HepG2 (cell line): ENCODE measurements around the gene ZNF19. TPM values are rescaled to one million over a fixed set of nuclear protein-coding genes. Genes with fewer than 3 reads are reported as not detected.

Experiments
- ATAC-seq: fragments of 200-7000 bp; cut with Tn5 transposase; 3 replicates; pipeline ENCODE4 v1.9.1; 2020; ENCODE audit warnings: mild to moderate bottlenecking, moderate library complexity
- BruUV-seq: library from RNA; stranded (reverse); fragments of 400-500 nt; replicated peaks from 2 replicates; lab custom pipeline; 2021; lab: Mats Ljungman, UMichigan
- CTCF ChIA-PET: fragments of 300-600 bp; formaldehyde crosslinking; extraction: SDS; loops from one replicate; lab custom pipeline; 2021; ENCODE audit warnings: low total read pairs, inconsistent platforms, low intra/inter-chr PET ratio; lab: Yijun Ruan, JAX
- POLR2A ChIA-PET: fragments of 350-600 bp; sonication (Branson Sonifier 250); formaldehyde crosslinking; loops from one replicate; lab custom pipeline; 2020; ENCODE audit warnings: antibody characterized with exemption, inconsistent platforms; lab: Yijun Ruan, JAX
- DNase-seq: peaks from one replicate; pipeline ENCODE4 v3.0.0-alpha.2; 2015; ENCODE audit warnings: low spot score
- FAIRE-seq: peaks from 3 replicates; lab custom pipeline; 2011; peaks lifted over from hg19 to GRCh38; lab: Jason Lieb, UNC
- H2AFZ ChIP-seq: one replicate; pipeline ENCODE4 v1.6.1; 2011; ENCODE audit warnings: low read length, inconsistent platforms
- H3K27ac ChIP-seq: fragments of 300-600 bp; 3 replicates; pipeline ENCODE4 v1.8.0; 2011; ENCODE audit warnings: mixed run types, mild to moderate bottlenecking, mixed read lengths, low read length, inconsistent platforms; ENCODE audit not compliant: insufficient read depth; ENCODE audit errors: extremely low read length
- H3K27me3 ChIP-seq, 2 experiments: fragments of 200-600 bp in 1 of 2; 2 replicates in 1 of 2; 3 replicates in 1 of 2; pipeline versions ENCODE4 v1.6.0 to v1.8.0; 2011; ENCODE audit warnings: low read length in 2 of 2, mild to moderate bottlenecking in 2 of 2, moderate library complexity in 2 of 2, inconsistent platforms in 1 of 2; ENCODE audit not compliant: insufficient read depth in 2 of 2, control insufficient read depth in 1 of 2
- H3K36me3 ChIP-seq, 2 experiments: fragments of 200-600 bp in 1 of 2; replicated peaks in 1 of 2; 2 replicates in 1 of 2; 3 replicates in 1 of 2; pipeline versions ENCODE4 v1.5.1 to v1.8.0; 2011; ENCODE audit warnings: low read length in 2 of 2, inconsistent platforms in 1 of 2; ENCODE audit not compliant: insufficient read depth in 2 of 2, control insufficient read depth in 1 of 2
- H3K4me1 ChIP-seq: 2 replicates; pipeline ENCODE4 v1.5.1; 2012; ENCODE audit warnings: low read length, inconsistent platforms; ENCODE audit not compliant: insufficient read depth
- H3K4me2 ChIP-seq: 2 replicates; pipeline ENCODE4 v1.6.0; 2011; ENCODE audit warnings: low read depth, low read length, inconsistent platforms
- H3K4me3 ChIP-seq, 3 experiments: fragments of 200-600 bp in 1 of 3; sonication (generic), shearing (Covaris generic) in 1 of 3; replicated peaks in 1 of 3; 2 replicates each; pipeline ENCODE4 v1.5.1; 2011 to 2016; ENCODE audit warnings: low read length in 3 of 3, inconsistent platforms in 2 of 3, low read depth in 2 of 3, mild to moderate bottlenecking in 2 of 3, control low read depth in 1 of 3, mixed read lengths in 1 of 3; ENCODE audit not compliant: insufficient read depth in 1 of 3
- H3K79me2 ChIP-seq: one replicate; pipeline ENCODE4 v1.6.1; 2011; ENCODE audit warnings: low read length, inconsistent platforms; ENCODE audit not compliant: insufficient read depth
- H3K9ac ChIP-seq: 2 replicates; pipeline ENCODE4 v1.6.0; 2011; ENCODE audit warnings: mild to moderate bottlenecking, low read depth, low read length, inconsistent platforms; ENCODE audit not compliant: insufficient read depth
- H3K9me3 ChIP-seq: 2 replicates; pipeline ENCODE4 v1.5.1; 2012; ENCODE audit warnings: mild to moderate bottlenecking, low read length
- H4K20me1 ChIP-seq: 2 replicates; pipeline ENCODE4 v1.6.0; 2011; ENCODE audit warnings: inconsistent platforms, mild to moderate bottlenecking, low read length, moderate library complexity; ENCODE audit not compliant: insufficient read depth
- WGBS: methylation state at CpG from one replicate; pipeline ENCODE4 v1.1.6; 2017; ENCODE audit warnings: low lambda C conversion rate; 5-methylcytosine and 5-hydroxymethylcytosine counted together
- in situ Hi-C: cut with HindIII; loops from 2 replicates; pipeline ENCODE4 v1.10.0; 2017; ENCODE audit warnings: low pct_unique_long_range_greater_than_20kb; ENCODE audit not compliant: extremely low pct_ligation_motif_present
- intact Hi-C: fragments of 100-400 bp; cut with micrococcal nuclease; formaldehyde crosslinking; loops from one replicate; pipeline ENCODE4 v1.10.0; 2022; ENCODE audit not compliant: unreplicated experiment
- polyA plus RNA-seq, 8 experiments: library from polyadenylated mRNA; depleted of rRNA in 3 of 8; stranded (reverse) in 7 of 8; unstranded in 1 of 8; fragments of >200 nt; fragmentation: Illumina TruSeq in 4 of 8; extraction: Trizol in 4 of 8; gene quantifications; 2 replicates each; pipeline versions ENCODE4 v1.2.1 to v1.2.3, GENCODE V29; 2011 to 2016; ENCODE audit warnings: low read depth in 4 of 8, missing spikeins in 1 of 8, mixed read lengths in 1 of 8; ENCODE audit not compliant: insufficient read depth in 1 of 8
- total RNA-seq, 5 experiments: library from RNA; depleted of rRNA; stranded (reverse); fragments of >200 nt; fragmentation: Illumina TruSeq; extraction: Trizol; gene quantifications; 2 replicates each; pipeline ENCODE4 v1.2.3, GENCODE V29; 2016; ENCODE audit warnings: low read depth in 1 of 5
- TF ChIP-seq, protein P1 (sequence below): fragments of 450-650 bp; IDR thresholded peaks from 2 replicates; pipeline ENCODE4 v1.6.1; 2016
- TF ChIP-seq, protein P2 (sequence below): sonication (generic); formaldehyde crosslinking; IDR thresholded peaks from 2 replicates; pipeline ENCODE4 v1.4.0; 2020; ENCODE audit warnings: mild to moderate bottlenecking, missing genetic modification reagents
- TF ChIP-seq, protein P3 (sequence below): sonication (generic); formaldehyde crosslinking; IDR thresholded peaks from 2 replicates; pipeline ENCODE4 v1.5.1; 2020; ENCODE audit warnings: mild to moderate bottlenecking, missing genetic modification reagents, moderate library complexity

Gene ZNF19
- total and polyA plus RNA-seq, 2 of the 13 experiments (the other 11 are each of a cell fraction or from before 2014, with no cell fraction given): 3.2 to 5.8 TPM

DNA sequence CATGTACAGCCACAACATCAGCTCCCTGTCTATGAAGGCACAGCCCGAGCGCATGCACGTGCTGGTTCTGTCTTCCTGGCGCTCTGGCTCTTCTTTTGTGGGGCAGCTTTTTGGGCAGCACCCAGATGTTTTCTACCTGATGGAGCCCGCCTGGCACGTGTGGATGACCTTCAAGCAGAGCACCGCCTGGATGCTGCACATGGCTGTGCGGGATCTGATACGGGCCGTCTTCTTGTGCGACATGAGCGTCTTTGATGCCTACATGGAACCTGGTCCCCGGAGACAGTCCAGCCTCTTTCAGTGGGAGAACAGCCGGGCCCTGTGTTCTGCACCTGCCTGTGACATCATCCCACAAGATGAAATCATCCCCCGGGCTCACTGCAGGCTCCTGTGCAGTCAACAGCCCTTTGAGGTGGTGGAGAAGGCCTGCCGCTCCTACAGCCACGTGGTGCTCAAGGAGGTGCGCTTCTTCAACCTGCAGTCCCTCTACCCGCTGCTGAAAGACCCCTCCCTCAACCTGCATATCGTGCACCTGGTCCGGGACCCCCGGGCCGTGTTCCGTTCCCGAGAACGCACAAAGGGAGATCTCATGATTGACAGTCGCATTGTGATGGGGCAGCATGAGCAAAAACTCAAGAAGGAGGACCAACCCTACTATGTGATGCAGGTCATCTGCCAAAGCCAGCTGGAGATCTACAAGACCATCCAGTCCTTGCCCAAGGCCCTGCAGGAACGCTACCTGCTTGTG is 47.8 kb upstream of the ZNF19 start:
- 58% methylated on average over 24 of the region's 28 CpGs for WGBS
- Histone ChIP-seq H3K27me3 (peaks cover 0 to 19% of the 10 kb centered on the region in 2 experiments; a peak in 3 of 5 replicates), H3K27ac (no peak overlapping the region), H3K9me3 (no peaks in the 10 kb centered on the region), H3K4me2 (no peak overlapping the region), H4K20me1 (no peaks in the 10 kb centered on the region), H3K4me3 (no peak overlapping the region), H3K79me2 (no peaks in the 10 kb centered on the region), H3K4me1 (no peaks in the 10 kb centered on the region), H3K9ac (no peak overlapping the region), H3K36me3 (no peaks in the 10 kb centered on the region), H2AFZ (no peak overlapping the region)
- in situ Hi-C loops: loop anchor here (5.0 kb wide), 1 partner anchor 35 kb away; no protein-coding TSS in a partner anchor
- ATAC-seq: no peak; the same call in 2 of the 3 replicates
- BruUV-seq: no TSS peak
- no peak for FAIRE-seq
- ChIA-PET POLR2A (no interaction called here), CTCF (interaction anchor here (2.2 to 2.8 kb wide), 2 partner anchors 74 to 96 kb away, joined by 9 to 20 read pairs; partner anchors contain the start of gene TLE7)
- TF ChIP-seq, protein P1, sequence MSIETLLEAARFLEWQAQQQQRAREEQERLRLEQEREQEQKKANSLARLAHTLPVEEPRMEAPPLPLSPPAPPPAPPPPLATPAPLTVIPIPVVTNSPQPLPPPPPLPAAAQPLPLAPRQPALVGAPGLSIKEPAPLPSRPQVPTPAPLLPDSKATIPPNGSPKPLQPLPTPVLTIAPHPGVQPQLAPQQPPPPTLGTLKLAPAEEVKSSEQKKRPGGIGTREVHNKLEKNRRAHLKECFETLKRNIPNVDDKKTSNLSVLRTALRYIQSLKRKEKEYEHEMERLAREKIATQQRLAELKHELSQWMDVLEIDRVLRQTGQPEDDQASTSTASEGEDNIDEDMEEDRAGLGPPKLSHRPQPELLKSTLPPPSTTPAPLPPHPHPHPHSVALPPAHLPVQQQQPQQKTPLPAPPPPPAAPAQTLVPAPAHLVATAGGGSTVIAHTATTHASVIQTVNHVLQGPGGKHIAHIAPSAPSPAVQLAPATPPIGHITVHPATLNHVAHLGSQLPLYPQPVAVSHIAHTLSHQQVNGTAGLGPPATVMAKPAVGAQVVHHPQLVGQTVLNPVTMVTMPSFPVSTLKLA: peak; percentile 78
- TF ChIP-seq, protein P2, sequence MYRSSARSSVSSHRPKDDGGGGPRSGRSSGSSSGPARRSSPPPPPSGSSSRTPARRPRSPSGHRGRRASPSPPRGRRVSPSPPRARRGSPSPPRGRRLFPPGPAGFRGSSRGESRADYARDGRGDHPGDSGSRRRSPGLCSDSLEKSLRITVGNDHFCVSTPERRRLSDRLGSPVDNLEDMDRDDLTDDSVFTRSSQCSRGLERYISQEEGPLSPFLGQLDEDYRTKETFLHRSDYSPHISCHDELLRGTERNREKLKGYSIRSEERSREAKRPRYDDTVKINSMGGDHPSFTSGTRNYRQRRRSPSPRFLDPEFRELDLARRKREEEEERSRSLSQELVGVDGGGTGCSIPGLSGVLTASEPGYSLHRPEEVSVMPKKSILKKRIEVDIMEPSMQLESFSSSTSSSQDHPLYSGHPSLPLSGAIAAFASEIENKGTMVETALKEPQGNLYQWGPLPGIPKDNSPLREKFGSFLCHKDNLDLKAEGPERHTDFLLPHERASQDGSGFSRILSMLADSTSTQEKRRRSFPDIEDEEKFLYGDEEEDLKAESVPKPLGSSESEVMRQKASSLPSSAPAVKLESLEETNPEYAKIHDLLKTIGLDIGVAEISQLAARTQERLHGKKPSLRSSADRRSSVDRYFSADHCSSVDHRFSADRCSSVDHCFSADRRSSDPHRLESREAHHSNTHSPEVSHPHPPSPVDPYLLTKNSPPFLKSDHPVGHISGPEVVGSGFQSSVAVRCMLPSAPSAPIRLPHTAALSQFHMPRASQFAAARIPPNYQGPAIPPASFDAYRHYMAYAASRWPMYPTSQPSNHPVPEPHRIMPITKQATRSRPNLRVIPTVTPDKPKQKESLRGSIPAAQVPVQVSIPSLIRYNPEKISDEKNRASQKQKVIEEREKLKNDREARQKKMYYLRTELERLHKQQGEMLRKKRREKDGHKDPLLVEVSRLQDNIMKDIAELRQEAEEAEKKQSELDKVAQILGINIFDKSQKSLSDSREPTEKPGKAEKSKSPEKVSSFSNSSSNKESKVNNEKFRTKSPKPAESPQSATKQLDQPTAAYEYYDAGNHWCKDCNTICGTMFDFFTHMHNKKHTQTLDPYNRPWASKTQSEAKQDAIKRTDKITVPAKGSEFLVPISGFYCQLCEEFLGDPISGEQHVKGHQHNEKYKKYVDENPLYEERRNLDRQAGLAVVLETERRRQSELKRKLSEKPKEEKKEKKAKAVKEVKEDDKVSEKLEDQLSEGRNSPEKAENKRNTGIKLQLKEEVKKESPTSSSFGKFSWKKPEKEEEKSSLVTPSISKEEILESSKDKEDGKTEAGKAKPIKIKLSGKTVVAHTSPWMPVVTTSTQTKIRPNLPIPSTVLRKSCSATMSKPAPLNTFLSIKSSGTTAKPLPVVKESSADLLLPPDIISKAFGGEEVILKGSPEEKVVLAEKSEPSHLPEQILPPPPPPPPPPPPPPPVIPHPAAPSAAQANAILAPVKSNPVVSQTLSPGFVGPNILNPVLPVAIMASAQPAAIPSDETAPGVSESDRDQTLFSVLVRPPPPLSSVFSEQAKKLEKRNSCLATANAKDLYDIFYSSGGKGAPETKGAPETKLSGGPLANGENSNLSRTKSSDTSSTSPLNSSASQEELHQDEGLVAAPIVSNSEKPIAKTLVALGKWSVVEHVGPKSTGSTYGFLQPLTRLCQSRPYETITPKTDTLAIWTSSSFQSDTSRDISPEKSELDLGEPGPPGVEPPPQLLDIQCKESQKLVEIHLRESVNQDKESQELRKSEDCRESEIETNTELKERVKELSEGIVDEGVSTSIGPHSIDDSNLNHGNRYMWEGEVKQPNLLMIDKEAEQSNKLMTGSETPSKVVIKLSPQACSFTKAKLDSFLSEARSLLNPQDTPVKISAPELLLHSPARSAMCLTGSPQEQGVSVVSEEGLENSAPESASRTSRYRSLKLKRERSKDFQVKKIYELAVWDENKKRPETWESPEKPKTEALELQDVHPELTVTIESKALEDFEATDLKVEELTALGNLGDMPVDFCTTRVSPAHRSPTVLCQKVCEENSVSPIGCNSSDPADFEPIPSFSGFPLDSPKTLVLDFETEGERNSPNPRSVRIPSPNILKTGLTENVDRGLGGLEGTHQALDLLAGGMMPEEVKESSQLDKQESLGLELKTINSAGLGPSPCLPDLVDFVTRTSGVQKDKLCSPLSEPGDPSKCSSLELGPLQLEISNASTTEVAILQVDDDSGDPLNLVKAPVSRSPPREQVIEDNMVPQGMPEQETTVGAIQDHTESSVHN (CRISPR knock-in tag): no peak
- TF ChIP-seq, protein P3, sequence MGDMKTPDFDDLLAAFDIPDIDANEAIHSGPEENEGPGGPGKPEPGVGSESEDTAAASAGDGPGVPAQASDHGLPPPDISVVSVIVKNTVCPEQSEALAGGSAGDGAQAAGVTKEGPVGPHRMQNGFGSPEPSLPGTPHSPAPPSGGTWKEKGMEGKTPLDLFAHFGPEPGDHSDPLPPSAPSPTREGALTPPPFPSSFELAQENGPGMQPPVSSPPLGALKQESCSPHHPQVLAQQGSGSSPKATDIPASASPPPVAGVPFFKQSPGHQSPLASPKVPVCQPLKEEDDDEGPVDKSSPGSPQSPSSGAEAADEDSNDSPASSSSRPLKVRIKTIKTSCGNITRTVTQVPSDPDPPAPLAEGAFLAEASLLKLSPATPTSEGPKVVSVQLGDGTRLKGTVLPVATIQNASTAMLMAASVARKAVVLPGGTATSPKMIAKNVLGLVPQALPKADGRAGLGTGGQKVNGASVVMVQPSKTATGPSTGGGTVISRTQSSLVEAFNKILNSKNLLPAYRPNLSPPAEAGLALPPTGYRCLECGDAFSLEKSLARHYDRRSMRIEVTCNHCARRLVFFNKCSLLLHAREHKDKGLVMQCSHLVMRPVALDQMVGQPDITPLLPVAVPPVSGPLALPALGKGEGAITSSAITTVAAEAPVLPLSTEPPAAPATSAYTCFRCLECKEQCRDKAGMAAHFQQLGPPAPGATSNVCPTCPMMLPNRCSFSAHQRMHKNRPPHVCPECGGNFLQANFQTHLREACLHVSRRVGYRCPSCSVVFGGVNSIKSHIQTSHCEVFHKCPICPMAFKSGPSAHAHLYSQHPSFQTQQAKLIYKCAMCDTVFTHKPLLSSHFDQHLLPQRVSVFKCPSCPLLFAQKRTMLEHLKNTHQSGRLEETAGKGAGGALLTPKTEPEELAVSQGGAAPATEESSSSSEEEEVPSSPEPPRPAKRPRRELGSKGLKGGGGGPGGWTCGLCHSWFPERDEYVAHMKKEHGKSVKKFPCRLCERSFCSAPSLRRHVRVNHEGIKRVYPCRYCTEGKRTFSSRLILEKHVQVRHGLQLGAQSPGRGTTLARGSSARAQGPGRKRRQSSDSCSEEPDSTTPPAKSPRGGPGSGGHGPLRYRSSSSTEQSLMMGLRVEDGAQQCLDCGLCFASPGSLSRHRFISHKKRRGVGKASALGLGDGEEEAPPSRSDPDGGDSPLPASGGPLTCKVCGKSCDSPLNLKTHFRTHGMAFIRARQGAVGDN (CRISPR knock-in tag): 0 out of 2 replicates have a peak, but pooled peaks have one; percentile 11
- intact Hi-C loops: loop anchor here (1.0 to 5.0 kb wide), 3 partner anchors 35 to 124 kb away; no protein-coding TSS in a partner anchor
- no peak for DNase-seq
